Activated CD8-positive, alpha-beta T cell treated with anti-CD3 and anti-CD28 coated beads for 36 hours (primary cell): ENCODE data around the gene CPLANE1. TPM values are rescaled to one million over a fixed set of nuclear protein-coding genes. Genes with fewer than 3 reads are reported as not detected.
A peak's percentile ranks its signal among the peaks of the same experiment; 100 is the strongest.

Experiments used
- ATAC-seq: fragments of 200-7000 bp; cut with Tn5 transposase; one replicate; pipeline ENCODE4 v1.10.0; 2021; ENCODE audit warnings: mild to moderate bottlenecking, moderate library complexity
- CTCF ChIA-PET: fragments of 350-600 bp; sonication (Branson Sonifier 250); formaldehyde crosslinking; loops from one replicate; lab custom pipeline; 2021; ENCODE audit warnings: antibody characterized with exemption; lab: Charles Lee
- POLR2A ChIA-PET: fragments of 350-600 bp; sonication (Branson Sonifier 250); formaldehyde crosslinking; loops from one replicate; lab custom pipeline; 2021; ENCODE audit warnings: antibody characterized with exemption; lab: Charles Lee
- DNase-seq: peaks from one replicate; pipeline ENCODE4 v3.0.0-alpha.2; 2020
- H3K27ac Mint-ChIP-seq: one replicate; pipeline ENCODE4 v1.8.0; 2021; ENCODE audit warnings: mild to moderate bottlenecking, mixed read lengths
- H3K27me3 Mint-ChIP-seq: one replicate; pipeline ENCODE4 v1.8.0; 2021; ENCODE audit warnings: mixed read lengths
- H3K36me3 Mint-ChIP-seq: one replicate; pipeline ENCODE4 v1.8.0; 2021; ENCODE audit warnings: low read depth, mixed read lengths
- H3K4me1 Mint-ChIP-seq: one replicate; pipeline ENCODE4 v1.8.0; 2021; ENCODE audit warnings: low read depth, mixed read lengths
- H3K4me3 Mint-ChIP-seq: one replicate; pipeline ENCODE4 v1.8.0; 2021; ENCODE audit warnings: mild to moderate bottlenecking, moderate library complexity, mixed read lengths
- H3K9me3 Mint-ChIP-seq: one replicate; pipeline ENCODE4 v1.8.0; 2021; ENCODE audit warnings: mixed read lengths
- intact Hi-C: fragments of 100-400 bp; cut with micrococcal nuclease; formaldehyde crosslinking; loops from one replicate; pipeline ENCODE4 v1.10.0; 2022
- total RNA-seq, 2 experiments: library from RNA; stranded (reverse); gene quantifications; one replicate each; pipeline ENCODE4 v1.2.3, GENCODE V29; 2021
- TF ChIP-seq, protein P1 (sequence below): fragments of 200-600 bp; IDR thresholded peaks from one replicate; pipeline ENCODE4 v1.8.0; 2022; ENCODE audit warnings: antibody characterized with exemption, mild to moderate bottlenecking

Gene CPLANE1
- total RNA-seq, 2 experiments from 2014 or later: 4.8 to 4.9 TPM

DNA sequence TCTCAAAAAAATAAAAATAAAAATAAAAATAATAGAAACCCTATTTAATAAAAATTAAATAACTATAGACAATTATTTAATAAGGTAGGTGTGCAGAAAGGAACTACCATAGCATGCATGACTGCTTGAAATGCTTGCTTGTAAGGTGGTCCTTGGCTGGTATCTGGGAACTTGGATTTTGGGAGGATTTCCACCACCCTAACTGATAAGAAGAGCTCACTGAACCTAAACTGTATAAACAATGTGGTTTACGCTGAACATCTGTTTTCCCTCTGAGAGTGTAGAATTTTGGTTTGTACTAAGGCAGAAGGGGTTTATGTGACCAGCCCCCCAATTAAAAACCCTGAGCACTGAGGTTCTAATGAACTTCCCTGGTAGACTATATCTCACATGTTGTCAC, 31.2 kb downstream of the CPLANE1 start:
- DNase-seq (no peak), ATAC-seq (no peak)
- H3K9me3 Mint-ChIP-seq: no peaks in the 10 kb centered on the region
- no peaks in the 10 kb centered on the region for H3K27me3 Mint-ChIP-seq
- intact Hi-C loops: no loop called here
- no peak overlapping the region for H3K4me3 Mint-ChIP-seq
- POLR2A ChIA-PET: interaction anchor here (0.6 kb wide), 1 partner anchor 239 kb away, joined by 3 read pairs; no protein-coding TSS in a partner anchor
- TF ChIP-seq, protein P1, sequence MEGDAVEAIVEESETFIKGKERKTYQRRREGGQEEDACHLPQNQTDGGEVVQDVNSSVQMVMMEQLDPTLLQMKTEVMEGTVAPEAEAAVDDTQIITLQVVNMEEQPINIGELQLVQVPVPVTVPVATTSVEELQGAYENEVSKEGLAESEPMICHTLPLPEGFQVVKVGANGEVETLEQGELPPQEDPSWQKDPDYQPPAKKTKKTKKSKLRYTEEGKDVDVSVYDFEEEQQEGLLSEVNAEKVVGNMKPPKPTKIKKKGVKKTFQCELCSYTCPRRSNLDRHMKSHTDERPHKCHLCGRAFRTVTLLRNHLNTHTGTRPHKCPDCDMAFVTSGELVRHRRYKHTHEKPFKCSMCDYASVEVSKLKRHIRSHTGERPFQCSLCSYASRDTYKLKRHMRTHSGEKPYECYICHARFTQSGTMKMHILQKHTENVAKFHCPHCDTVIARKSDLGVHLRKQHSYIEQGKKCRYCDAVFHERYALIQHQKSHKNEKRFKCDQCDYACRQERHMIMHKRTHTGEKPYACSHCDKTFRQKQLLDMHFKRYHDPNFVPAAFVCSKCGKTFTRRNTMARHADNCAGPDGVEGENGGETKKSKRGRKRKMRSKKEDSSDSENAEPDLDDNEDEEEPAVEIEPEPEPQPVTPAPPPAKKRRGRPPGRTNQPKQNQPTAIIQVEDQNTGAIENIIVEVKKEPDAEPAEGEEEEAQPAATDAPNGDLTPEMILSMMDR: no peak
- H3K4me1 Mint-ChIP-seq: peaks cover 7% of the 10 kb centered on the region
- CTCF ChIA-PET: interaction anchor here (1.0 kb wide), 1 partner anchor 8 kb away, joined by 3 read pairs; no protein-coding TSS in a partner anchor
- peaks cover 1% of the 10 kb centered on the region for H3K36me3 Mint-ChIP-seq
- H3K27ac Mint-ChIP-seq: no peak overlapping the region

DNA sequence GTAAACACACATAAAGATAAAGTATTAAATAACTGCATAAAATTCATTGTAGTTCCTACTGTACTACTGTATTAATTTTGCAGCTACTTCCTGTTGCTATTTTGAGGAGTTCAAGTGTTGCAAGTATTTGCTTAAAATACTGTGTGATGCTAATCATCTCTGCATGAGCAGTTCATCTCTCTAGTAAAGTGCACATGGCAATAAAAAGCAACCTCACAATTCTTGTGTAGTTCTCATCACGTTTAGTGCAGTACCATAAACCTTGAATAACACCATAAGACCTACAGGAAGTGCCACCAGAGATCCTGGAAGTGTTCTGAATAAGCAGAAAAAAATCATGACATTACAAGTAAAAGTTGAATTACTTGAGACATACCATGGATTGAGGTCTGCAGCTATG, 34.6 kb downstream of the CPLANE1 start:
- Mint-ChIP-seq H3K9me3 (no peaks in the 10 kb centered on the region), H3K4me1 (peaks cover 7% of the 10 kb centered on the region), H3K27ac (no peak overlapping the region), H3K36me3 (peaks cover 9% of the 10 kb centered on the region), H3K27me3 (no peaks in the 10 kb centered on the region), H3K4me3 (no peak overlapping the region)
- ChIA-PET CTCF (interaction anchor here (0.8 kb wide), 1 partner anchor 94 kb away, joined by 4 read pairs; no protein-coding TSS in a partner anchor), POLR2A (interaction anchor here (0.6 to 0.7 kb wide), 2 partner anchors 273 to 364 kb away, joined by 3 to 4 read pairs; no protein-coding TSS in a partner anchor)
- intact Hi-C loops: no loop called here
- no peak for DNase-seq
- peak; percentile 24 for ATAC-seq
- TF ChIP-seq, protein P1: no peak

DNA sequence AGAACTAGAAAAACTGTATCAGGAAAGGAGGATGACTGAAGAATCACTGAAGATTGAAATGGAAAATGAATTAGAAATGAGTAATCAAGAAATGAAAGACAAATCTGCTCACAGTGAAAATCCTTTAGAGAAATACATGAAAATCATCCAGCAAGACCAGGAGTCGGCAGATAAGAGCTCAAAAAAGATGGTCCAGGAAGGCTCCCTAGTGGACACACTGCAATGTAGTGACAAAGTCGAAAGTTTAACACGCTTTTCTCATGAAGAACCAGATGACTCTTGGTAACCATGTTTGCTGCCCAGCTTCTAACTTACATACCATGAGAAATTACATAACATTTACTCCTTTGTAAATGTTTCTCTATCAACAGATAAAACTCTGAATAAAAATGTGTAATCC, 37.1 kb downstream of the CPLANE1 start:
- Mint-ChIP-seq H3K9me3 (no peaks in the 10 kb centered on the region), H3K27me3 (no peaks in the 10 kb centered on the region), H3K4me1 (peaks cover 9% of the 10 kb centered on the region), H3K4me3 (no peak overlapping the region), H3K36me3 (peaks cover 9% of the 10 kb centered on the region), H3K27ac (no peak overlapping the region)
- TF ChIP-seq, protein P1: peak; percentile 16
- ATAC-seq (no peak), DNase-seq (no peak)
- intact Hi-C loops: no loop called here
- CTCF ChIA-PET: no interaction called here
- POLR2A ChIA-PET: interaction anchor here (0.5 kb wide), 1 partner anchor 51 kb away, joined by 3 read pairs; no protein-coding TSS in a partner anchor

DNA sequence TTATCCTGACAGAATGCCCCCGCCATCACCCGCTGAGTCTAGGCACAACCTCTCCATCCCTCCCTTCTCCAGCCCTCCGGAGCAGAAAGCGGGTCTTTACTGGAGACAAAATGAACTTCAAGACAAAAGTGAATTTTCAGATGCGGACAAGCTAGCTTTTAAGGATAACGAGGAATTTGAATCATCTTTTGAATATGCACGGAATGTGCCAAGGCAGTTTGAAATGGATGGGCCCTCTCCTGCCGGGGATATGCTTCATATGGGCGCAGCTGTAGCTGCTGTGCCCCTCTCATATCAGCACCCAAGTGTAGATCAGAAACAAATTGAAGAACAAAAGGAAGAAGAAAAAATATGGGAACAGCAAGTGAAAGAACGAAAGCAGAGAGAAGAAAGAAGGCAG, 37.5 kb downstream of the CPLANE1 start:
- no peak overlapping the region for H3K27ac Mint-ChIP-seq
- intact Hi-C loops: no loop called here
- H3K4me1 Mint-ChIP-seq: peaks cover 9% of the 10 kb centered on the region
- no peaks in the 10 kb centered on the region for H3K9me3 Mint-ChIP-seq
- ATAC-seq (no peak), DNase-seq (no peak)
- TF ChIP-seq, protein P1: no peak
- CTCF ChIA-PET: no interaction called here
- POLR2A ChIA-PET: interaction anchor here (0.5 kb wide), 1 partner anchor 51 kb away, joined by 3 read pairs; no protein-coding TSS in a partner anchor
- peaks cover 9% of the 10 kb centered on the region for H3K36me3 Mint-ChIP-seq
- H3K4me3 Mint-ChIP-seq: no peak overlapping the region
- no peaks in the 10 kb centered on the region for H3K27me3 Mint-ChIP-seq
